Activated CD4-positive, alpha-beta T cell treated with anti-CD3 and anti-CD28 coated beads for 4 hours (primary cell): ENCODE results near the gene FARSB.

Experiments
- DNase-seq, 2 donors: peaks; one replicate each; pipeline ENCODE4 v3.0.0-alpha.2; 2020

Gene FARSB

DNA sequence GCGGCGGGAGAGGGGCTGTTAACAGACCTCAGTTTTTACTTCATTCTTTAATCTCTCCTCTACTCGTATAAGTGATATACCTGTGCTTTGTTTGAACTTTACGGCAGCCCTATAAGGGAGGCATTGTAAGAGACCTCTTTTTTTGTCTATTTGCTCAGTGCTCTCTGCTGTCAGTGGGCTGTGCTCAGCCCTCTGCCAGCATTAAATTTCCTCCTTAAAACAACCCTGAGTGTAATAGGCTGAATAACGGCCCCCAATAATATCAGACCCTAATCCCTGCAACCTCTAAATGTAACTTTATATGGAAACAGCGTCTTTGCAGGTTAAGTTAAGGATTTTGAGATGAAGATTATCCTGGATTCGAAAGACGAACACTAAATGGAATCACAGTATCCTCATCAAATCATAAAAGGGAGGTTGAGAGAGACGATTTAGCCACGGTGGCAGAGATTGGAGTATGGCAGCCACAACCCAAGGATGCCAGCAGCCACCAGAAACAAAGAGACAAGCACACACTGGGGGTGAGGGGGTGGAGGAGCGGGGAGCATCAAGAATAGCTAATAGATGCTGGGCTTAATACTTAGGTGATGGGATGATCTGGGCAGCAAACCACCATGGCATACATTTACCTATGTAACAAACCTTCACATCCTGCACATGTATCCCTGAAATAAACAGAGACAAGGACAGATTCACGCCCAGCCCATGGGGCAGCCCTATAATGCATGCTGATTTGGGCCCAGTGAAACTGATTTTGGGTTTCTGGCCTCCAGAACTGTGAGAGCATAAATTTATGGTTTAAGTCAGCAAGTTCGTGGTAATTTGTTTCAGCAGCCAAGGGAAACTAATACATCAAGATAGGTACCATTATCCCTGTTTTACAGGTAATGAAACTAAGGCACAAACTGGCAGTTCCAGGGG, 894 bp upstream of the FARSB start:
- DNase-seq: no peak

DNA sequence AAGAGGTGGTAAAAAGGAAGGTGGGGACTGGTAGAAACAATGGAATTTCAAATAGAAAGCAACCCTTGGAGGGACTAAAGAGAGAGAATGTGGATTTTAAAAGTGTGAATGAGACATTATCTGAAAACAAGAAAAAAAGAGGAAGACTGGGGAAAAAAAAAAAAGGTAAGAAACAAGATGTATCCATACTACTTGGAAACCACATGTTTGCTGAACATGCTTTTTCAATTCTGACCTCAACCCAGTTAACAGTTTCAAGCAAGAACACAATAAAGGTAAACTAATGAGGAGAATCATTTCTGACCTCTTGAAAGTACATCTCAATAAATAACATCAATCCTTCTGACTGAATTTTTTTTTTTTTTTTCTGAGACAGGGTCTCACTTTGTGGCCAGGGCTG, 2.6 kb downstream of the FARSB start:
- no peak for DNase-seq

DNA sequence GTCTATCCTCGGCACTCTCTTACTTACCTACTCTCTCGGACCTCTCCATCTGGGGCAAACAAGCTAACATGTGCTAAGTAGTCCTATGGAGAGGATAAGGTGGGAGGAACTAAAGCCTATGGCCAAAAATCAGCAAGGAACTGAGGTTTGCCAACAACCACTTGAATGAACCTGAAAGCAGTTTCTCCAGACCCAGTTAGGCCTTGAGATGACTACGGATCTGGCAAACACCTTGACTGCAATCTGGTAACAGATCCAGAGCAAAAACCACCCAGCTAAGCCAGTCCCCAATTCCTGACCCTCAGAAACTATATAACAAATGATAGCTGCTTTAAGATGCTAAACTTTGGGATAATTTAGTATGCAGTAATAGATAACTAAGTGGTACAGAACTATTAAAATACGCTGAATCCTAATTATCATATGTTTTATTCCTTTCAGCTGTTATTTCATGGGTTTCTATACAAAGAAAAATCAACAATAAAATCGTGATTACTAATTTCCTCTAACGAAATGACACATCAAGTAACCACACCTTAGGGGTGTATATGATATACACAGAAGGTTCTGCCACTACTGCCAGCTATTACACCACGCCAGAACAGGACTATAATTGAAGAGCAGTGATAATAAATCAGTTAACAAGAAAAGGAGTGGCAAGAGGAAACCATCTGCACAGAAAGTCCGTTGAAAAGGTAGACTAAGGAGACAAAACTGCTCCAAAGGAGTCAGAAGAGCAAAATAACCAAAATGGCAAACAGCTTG, 3.2 kb downstream of the FARSB start:
- no peak for DNase-seq

DNA sequence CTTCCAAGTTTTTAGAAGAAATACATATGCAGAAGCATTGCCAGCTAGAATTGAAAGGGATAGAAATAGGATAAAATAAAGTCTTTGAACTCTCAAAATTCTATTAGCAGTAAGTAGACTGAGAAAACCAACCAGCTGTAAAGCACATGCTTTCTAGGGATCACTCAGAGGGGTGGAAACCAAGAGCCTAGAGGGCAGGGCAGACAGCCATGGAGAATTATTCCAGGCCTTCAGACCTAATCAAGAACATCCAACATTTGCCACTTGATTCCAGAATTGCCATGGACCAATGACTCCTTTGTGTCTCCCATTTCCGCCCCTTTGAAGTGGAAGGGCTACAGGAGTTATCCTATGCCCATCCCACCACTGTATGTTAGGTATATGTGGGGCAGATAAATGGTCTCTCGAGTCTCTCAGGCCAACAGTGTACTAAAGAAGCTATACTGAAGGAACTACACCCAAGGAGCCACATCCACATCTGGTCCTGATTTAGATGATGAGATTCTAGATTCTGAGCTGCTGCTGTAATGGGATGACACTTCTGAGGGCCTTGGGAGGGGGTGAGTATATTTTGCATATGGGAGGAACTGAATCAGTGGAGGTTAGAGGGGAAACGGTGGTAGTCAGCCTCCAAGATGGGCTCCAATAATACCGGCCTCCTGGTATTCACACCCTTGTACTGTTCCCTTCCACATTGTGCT, 4.0 kb downstream of the FARSB start:
- no peak for DNase-seq

DNA sequence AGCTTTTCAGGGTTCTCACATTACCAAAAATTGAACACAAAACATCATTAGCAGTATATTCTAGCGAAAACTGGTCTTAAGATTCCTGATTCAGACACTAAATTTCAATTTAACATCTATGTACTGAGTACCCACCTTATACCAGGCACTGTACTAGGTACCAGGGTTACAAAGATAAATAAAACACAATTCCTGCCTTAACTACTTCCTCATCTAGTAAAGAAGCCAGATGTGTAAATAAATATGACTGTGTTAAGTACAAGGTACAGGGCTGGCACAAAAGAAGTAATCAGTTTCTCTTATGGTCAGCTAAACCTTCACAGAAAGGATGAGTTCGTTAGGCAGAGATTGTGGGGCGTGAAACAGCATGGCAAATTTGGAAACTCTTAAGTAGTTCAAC, 6.1 kb downstream of the FARSB start:
- DNase-seq: no peak

DNA sequence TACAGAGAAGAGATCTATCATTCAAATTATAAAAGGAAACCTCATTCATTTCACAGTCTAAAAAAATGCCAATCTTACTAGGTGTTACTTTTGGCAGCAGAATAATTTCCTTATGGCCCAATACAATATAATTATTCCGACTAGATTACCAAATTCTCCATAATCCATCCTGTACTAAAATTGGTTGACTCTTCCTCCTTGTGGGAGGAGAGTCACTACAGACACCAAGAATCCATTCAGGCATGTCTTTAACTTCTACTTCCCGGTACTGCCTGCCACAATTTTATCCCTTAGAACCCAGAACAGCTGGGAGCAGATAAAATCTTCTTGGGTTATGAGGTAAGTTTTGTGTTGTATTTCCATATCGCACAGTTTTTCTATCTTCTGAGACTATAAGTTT, 9.9 kb downstream of the FARSB start:
- DNase-seq: no peak

DNA sequence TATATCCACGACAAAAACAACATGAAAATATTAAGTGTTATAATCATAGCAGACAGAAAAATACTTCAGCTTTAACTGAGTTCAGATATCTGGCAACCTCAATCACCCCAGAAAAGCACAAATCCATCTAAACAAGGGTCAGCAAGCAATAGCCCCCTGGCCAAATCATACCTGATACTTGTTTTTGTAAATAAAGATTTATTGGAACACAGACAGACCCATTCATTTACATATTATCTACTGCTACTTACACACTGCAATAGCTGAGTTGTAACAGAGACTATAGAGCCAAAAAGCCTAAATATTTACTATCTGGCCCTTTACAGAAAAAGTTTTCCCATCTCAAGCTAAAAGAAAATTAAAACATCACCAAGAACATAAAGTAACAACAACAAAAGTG, 12.8 kb downstream of the FARSB start:
- DNase-seq: no peak

DNA sequence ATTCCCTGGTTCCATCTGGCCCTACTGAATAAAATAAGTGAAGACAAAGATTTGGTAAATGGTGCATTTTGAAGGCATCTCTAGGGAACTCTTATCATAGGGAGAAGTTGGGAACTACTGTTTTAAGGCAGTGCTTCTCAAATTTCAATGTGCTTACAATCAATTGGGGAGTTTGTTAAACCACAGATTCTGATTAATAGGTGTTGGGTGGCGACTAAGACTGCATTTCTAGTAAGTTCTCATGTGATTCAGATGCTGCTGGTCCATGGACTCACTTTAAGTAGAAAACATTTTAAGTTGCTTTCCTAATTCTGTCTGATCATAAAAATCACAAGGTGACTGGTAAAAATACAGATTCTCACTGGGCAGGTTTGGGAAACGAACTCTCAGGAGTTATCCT, 14.6 kb downstream of the FARSB start:
- no peak for DNase-seq

DNA sequence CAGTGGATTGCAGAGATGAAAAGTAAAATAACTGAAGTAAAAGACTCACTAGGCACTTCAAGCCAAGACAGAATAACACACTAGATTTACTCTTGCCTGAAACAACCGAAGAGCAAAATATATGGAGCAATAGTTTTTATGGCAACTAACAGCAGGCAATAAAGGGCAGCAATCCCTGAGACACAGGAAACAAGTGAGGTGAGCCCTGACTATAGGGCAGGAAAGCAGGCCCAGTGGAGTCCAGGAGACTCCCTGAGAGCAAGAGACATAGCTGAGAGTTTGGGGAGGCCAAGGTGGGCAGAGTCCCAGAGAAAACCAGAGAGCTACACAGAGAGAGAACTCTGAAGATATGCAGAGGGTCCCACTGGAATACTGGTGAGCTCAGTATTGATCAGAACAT, 18.8 kb downstream of the FARSB start:
- no peak for DNase-seq

DNA sequence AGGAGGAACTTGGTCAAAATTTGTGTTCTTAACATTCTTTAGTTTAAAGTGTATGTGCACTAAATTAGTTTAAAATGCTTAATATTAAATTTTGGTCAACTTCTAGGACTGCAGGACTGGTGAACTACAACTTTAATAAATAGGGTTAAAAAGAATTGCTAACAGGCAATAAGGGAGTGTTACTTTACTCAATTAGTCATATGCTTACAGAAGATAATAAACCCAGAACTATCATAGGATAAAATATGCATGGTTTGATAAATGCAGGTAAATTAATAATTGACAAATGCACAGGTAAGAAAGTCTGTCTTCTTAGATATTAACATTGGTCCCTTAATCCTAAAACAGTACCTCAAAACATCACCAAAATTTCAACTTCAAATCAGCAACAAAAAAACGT, 20.6 kb downstream of the FARSB start:
- no peak for DNase-seq

DNA sequence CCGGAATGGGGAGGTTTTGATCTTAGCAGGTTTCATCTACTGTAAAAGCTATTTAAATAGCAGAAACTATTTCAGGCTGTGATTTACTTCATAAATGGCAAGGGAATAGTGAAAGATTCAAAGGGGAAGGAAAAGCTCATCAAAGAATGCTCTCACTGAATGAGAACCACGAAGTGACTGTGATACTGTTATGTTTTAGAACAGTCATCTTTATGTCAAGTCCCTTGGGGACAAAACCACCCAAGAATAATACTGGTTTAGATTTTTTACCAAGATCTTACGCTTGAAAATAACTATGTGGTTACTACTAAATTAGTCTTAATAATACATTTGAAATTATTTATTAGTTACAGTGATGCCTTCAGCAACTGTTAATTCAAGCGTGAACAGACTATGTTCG, 28.1 kb downstream of the FARSB start:
- no peak for DNase-seq

DNA sequence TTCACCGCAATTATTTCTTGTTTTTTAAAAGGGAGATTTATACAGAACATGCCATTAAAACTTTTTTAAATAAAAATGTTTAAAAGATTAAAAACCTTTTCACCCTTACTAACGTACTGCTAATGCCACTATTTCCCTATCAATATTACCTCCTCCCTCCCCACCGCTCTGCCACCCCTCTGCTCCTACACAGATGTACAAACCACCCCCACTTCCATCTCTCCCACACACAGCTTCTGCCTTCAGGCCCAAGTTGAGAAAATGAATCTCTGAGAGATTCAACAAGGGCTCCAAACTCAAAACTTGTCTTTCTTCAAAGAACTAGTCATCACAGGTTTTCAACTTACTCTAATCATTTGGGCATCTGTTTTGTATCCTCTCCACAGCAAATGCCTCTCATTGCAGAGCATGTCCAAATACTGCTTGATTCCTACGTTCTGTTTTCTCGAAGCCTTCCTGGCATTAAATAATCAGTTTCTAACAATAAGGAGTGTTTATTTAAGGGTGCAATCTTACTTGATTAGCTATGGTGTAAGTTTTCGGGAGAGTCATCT, 32.1 kb downstream of the FARSB start:
- no peak for DNase-seq

DNA sequence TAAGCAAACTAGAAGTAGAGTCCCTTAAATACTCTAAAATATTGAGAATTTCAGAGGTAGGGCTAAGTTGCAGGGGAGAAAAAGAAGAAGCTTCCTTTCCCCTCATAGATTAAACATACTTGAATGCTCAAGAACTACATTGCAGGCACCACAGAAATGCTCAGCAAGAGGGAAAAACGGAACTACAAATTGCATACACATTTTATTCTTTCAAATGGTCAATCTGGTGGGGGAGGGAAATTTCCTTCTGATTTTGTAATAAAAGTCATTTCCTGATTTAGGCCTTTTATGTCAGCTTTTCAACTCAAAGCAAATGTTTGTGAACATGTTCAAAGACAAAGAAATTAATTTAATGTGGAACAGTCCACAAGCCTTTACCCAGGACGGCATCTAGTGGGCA, 33.0 kb downstream of the FARSB start:
- DNase-seq: no peak

DNA sequence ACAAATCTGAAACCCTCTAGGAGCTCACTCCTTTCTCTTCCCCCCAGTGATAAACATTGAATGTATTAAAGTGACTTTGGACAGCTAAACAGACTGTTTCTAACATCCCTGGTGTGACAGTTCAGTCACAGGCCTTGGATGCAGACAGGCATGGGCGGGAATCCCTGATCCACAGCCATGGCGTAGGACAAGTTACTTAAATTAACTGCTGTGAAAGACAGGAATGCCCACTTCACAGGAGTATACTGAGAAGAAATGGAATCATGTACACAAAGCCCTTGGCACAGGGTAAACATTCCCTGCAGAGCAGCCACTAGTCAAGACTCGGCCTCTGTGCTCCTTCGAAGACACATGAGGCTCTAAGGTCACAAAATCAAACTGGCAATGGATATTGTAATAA, 34.0 kb downstream of the FARSB start:
- DNase-seq: no peak

DNA sequence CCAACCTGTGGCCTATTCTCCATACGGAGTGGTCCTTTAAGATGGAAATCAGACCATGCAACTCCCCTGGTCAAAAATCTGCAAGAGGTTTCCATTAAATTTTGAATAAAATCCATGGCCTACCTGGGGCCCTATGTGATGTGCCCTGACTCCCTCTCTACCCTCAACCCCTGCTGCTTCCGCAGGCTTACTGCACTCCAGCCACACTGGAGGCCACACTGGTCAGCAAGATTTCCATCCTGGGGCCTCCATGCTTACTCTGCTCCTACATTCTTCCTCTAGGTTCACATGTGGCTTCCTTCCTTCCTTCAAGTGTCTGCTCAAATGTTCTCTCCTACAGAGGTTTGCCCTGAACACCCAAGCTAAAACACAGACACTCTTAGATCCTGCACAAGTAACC, 40.6 kb downstream of the FARSB start:
- no peak for DNase-seq

DNA sequence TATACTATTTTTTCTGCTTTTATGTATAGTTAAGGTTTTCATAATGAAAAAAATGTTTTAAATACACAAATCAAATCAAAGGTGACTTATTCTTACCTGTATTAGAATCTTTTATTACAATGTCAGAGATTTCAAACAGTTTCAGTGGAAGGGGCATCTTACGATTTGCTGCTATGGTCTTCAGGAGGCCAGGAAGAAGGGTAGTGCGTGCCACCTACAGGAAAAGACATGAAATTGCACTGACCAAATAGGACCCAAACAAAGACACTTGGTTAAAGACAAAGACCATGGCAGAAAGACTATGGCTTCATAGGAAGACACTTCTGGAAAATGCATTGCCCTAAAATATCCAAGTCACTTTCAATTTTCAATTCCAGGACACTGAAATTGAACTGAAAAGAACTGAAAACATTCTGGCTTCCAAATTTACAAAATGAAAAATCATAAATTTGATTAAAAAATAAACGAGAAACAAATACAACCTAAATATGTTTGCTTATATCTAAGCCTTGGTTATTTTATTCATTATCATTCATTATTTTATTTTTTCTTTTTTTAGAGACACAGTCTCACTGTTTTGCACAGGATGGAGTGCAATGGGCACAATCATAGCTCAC, 42.1 kb downstream of the FARSB start:
- DNase-seq: no peak

DNA sequence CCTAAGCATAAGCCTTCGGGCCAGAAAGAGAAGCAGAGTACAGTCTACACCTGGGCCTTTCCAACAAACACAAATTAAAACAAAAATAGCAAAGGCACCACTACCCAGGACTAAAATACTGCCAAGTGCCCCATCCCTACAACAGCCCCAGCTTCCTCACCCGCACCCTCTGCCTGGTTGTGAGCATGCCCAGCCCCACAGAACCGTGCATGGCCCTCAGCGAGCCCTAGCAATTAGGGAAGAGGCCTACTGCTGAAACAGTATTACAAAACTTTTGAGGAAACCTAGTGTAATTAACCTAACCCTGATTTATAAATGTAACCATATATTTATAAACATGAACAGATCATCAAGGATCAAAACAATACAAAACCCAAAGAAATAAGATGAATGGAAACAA, 44.2 kb downstream of the FARSB start:
- no peak for DNase-seq

DNA sequence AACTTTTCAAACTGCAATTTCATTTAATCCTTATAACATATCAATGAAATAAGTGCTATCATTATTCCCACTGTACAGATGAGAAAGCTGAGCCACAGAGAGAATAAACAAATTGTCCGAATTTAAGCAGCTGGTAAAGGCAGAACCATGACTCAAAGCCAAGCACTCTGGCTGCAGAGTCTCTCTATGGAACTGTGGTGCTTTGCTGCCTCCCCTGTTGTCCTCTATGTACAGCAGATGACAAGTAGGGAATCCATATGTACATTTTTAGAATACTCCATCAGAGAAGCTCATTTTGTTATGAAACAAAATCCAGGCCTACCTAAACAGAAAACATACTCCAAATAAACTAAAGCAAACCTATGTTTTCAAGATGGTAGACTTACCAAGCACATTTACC, 45.1 kb downstream of the FARSB start:
- DNase-seq: no peak

DNA sequence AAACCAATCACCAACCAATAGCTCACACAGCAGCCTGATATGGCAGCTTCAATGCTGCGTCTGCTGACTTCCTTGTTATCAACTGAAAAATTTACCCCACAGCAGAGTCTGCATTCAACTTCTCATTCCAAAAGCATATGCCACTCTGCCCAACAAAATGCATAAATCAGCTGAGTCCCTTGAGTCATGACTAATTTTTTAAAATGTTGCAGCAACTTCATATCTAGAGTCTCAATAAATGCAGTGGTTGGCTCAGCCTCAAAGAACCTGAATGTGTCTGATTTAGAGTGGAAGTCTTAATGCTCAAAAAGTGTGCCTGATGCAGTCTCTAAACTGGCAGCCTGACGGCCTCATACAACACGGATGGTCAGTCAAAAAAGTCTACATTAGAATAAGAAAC, 46.5 kb downstream of the FARSB start:
- DNase-seq: no peak

DNA sequence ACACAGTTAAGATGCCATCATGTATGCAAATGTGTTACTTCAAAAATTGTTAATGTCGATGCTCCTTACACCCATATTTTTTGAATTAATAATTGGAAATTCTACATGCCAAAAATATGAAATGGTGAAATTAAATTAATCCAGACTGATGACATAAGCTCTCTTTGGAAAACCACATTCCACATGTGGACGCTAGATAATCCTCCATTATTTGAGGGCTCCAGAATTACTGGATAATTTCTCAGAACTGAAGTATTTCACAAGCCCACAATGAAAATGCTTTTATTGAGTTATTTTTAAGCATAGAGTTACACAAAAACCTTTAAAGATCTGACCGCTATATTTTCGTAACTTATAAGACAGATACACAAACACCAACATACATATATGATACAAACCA, 47.8 kb downstream of the FARSB start:
- no peak for DNase-seq

DNA sequence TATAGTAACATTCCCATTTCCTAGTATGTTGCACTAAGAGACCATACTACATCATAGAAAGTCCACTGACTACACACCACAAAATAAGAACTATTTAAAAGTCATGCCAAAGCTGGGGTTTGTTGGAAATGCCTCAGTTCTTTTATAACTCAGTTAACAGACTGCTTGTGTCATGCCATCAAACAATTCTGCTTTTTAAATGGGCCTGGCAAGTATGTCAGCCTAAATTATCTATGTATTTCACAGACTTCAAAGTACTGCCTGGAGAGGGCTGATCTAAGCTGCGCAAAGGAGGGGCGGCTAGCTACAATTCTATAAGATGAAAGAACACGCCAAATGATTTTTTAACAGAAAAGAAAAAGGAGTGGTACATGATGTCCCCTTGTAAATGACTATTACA, 49.6 kb downstream of the FARSB start:
- no peak for DNase-seq

DNA sequence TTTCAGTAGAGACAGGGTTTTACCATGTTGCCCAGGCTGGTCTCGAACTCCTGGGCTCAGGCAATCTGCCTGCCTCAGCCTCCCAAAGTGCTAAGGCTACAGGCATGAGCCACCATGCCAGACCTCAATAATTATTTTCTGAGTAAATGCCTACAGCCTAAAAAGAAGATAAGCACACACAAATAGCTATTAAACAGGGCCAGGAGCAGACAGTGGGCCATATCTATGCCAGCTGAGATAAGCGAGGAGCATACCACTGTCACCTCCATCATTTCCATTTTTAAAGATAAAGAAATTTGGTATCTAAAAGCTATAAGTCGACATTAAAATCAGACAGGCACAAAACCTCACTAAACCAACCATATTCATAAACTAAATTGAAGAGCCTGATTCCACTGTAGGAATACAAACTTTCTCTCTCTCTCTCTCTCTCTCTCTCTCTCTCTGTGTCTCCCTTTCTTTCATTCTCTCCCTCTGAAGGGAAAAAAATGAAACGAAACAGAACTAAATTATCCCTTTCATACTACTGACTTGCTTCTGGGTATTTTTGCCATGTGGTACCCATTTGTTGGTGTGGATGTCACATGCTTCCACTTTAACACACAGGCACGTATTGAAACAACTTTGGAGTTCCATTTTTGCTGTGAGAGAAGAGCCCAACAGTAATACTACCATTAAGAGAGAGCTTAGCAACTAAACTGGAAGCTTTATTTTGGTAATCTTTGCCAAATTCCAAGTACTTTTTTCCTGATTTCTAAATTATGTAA, 51.0 kb downstream of the FARSB start:
- DNase-seq: no peak
